T-cell (primary cell): ENCODE measurements around the gene SH3RF3. TPM values are rescaled to one million over a fixed set of nuclear protein-coding genes. Genes with fewer than 3 reads are reported as not detected.

Source experiments
- ATAC-seq, 4 experiments: fragments of 200-7000 bp in 3 of 4; fragments of 150-1000 bp in 1 of 4; cut with Tn5 transposase; replicated peaks in 1 of 4; 1 replicate in 3 of 4; 2 replicates in 1 of 4; pipeline ENCODE4 v1.10.0; 2021; ENCODE audit warnings: moderate library complexity in 3 of 4, mild to moderate bottlenecking in 2 of 4, moderate number of reproducible peaks in 1 of 4
- CTCF ChIA-PET, 2 donors: fragments of 300-600 bp; sonication (Branson Sonifier 250); formaldehyde crosslinking; loops; one replicate each; lab custom pipeline; 2022; ENCODE audit warnings: antibody characterized with exemption in 2 of 2; lab: Charles Lee
- POLR2A ChIA-PET, 2 donors: fragments of 300-600 bp; sonication (Branson Sonifier 250); formaldehyde crosslinking; loops; one replicate each; lab custom pipeline; 2022; ENCODE audit warnings: antibody characterized with exemption in 2 of 2; lab: Charles Lee
- DNase-seq, 35 experiments: peaks; one replicate each; pipeline versions ENCODE4 v3.0.0 to v3.0.0-alpha.2; 2013 to 2023
- H3K27ac ChIP-seq: one replicate; pipeline ENCODE4 v1.5.1; 2013; ENCODE audit warnings: low read length
- H3K27me3 ChIP-seq, 2 experiments: replicated peaks in 1 of 2; 1 replicate in 1 of 2; 2 replicates in 1 of 2; pipeline versions ENCODE4 v1.6.1 to v1.7.0; 2013; ENCODE audit warnings: low read length in 1 of 2, mixed read lengths in 1 of 2; ENCODE audit not compliant: control insufficient read depth in 2 of 2, insufficient read depth in 2 of 2; ENCODE audit errors: extremely low read depth in 1 of 2
- H3K36me3 ChIP-seq, 2 donors: 1 replicate in 1 of 2; 2 replicates in 1 of 2; pipeline versions ENCODE4 v1.6.1 to v1.7.0; 2013; ENCODE audit warnings: low read length in 1 of 2; ENCODE audit not compliant: control insufficient read depth in 2 of 2, insufficient read depth in 1 of 2; ENCODE audit errors: extremely low read depth in 1 of 2
- H3K4me1 ChIP-seq, 2 experiments: 1 replicate in 1 of 2; 2 replicates in 1 of 2; pipeline versions ENCODE4 v1.6.1 to v1.7.0; 2013; ENCODE audit warnings: low read length in 2 of 2, mixed read lengths in 1 of 2; ENCODE audit not compliant: insufficient read depth in 2 of 2, control insufficient read depth in 1 of 2; ENCODE audit errors: extremely low read depth in 1 of 2
- H3K4me3 ChIP-seq, 2 donors: 1 replicate in 1 of 2; 2 replicates in 1 of 2; pipeline versions ENCODE4 v1.5.1 to v1.7.0; 2013; ENCODE audit warnings: mild to moderate bottlenecking in 2 of 2, low read length in 1 of 2, moderate library complexity in 1 of 2; ENCODE audit not compliant: control insufficient read depth in 1 of 2; ENCODE audit errors: extremely low read depth in 1 of 2
- H3K9me3 ChIP-seq: 2 replicates; pipeline ENCODE4 v1.7.0; 2013
- H3K27ac Mint-ChIP-seq, 2 donors: one replicate each; pipeline ENCODE4 v1.8.0; 2020 to 2021; ENCODE audit warnings: mild to moderate bottlenecking in 2 of 2, mixed read lengths in 2 of 2
- H3K27me3 Mint-ChIP-seq, 2 donors: one replicate each; pipeline ENCODE4 v1.8.0; 2021 to 2022; ENCODE audit warnings: mixed read lengths in 2 of 2
- H3K36me3 Mint-ChIP-seq: one replicate; pipeline ENCODE4 v1.8.0; 2021; ENCODE audit warnings: mixed read lengths
- H3K4me1 Mint-ChIP-seq, 3 donors: one replicate each; pipeline ENCODE4 v1.8.0; 2020 to 2022; ENCODE audit warnings: mixed read lengths in 3 of 3, mild to moderate bottlenecking in 1 of 3
- H3K4me3 Mint-ChIP-seq, 3 donors: one replicate each; pipeline ENCODE4 v1.8.0; 2020 to 2022; ENCODE audit warnings: mild to moderate bottlenecking in 3 of 3, mixed read lengths in 3 of 3, moderate library complexity in 3 of 3
- H3K9me3 Mint-ChIP-seq, 3 donors: one replicate each; pipeline ENCODE4 v1.8.0; 2020 to 2022; ENCODE audit warnings: mixed read lengths in 3 of 3
- WGBS: methylation state at CpG from one replicate; pipeline ENCODE4 v1.1.5; 2013; ENCODE audit warnings: missing lambda C conversion rate; ENCODE audit not compliant: insufficient coverage; 5-methylcytosine and 5-hydroxymethylcytosine counted together
- total RNA-seq, 35 experiments: library from RNA in 6 of 35; stranded (reverse) in 6 of 35; fragments of 120-200 nt in 1 of 35; gene quantifications; one replicate each; pipeline versions ENCODE4 v1.2.1 to v1.2.4 and lab custom pipeline; 2013 to 2026

The SH3RF3 gene
- total RNA-seq, 5 donors from 2014 or later (not counting 1 experiment from before 2014, with no cell fraction given): 1.8 to 4.6 (median 3.6) TPM

DNA sequence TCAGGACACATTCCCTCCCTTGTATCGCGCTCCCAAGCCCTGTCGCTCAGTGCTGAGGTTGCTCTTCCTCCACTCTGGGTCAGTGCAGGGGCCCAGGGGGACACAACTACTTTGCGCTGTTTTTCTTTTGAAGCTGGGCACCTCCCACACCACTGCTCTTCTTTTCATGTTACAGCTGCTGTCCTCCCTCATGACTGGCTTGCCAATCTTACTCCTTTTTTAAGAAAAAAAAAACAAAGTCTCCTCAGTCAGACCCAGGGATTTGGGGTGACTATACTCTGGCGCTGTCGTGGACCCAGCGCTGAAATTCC, 264.6 kb downstream of the SH3RF3 start:
- Mint-ChIP-seq H3K27me3 (peaks cover 0 to 2% of the 10 kb centered on the region in 2 donors), H3K4me1 (peaks cover 5 to 26% (median 18%) of the 10 kb centered on the region in 3 donors), H3K9me3 (no peaks in the 10 kb centered on the region), H3K27ac (no peak overlapping the region), H3K36me3 (no peaks in the 10 kb centered on the region), H3K4me3 (no peak overlapping the region)
- CTCF ChIA-PET: no interaction called here
- ATAC-seq (no peak), DNase-seq (no peak)
- no peak overlapping the region for H3K4me3 ChIP-seq
- POLR2A ChIA-PET: no interaction called here
- peaks cover 15 to 16% of the 10 kb centered on the region in 2 experiments for H3K4me1 ChIP-seq
- H3K27me3 ChIP-seq: peaks cover 0 to 24% of the 10 kb centered on the region in 2 experiments
- no peak overlapping the region for H3K27ac ChIP-seq
- 100% methylated on average over 4 of the region's 7 CpGs for WGBS
- peaks cover 0 to 2% of the 10 kb centered on the region in 2 donors for H3K36me3 ChIP-seq
- no peaks in the 10 kb centered on the region for H3K9me3 ChIP-seq

DNA sequence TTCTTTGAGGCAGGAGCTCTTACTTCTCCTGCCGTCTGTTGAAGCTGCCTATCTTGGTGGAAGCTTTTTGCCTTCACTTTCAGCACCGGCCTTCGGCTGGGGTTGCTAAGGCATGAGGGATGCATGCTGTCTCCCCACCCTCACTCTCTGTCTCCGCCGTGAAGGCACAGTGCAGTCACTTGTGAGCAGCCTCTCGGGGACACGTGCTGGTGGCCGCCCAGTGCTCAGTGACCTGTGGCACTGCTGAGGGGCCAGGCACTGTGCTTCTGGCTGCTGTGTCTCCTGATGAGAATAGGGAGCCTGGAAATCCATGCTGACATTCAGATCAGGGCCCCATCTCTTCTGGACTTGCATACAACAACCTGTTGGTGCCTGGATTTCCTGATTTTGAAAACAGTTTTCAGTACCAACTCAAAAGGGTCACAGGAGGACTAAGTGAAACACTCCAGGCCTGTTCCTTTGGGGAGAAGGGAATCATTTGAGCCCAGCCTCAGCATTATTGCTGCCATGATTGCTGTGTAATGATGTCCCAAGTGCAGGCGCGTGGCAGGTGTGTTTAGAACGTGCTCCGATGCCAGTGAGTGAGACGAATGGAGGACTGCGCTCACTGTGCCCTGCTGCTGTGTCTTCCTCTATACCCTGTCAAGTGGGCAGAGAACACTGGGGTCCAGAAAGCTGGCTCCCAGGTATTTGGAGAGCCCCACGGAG, 266.6 kb downstream of the SH3RF3 start:
- Histone ChIP-seq H3K9me3 (no peaks in the 10 kb centered on the region), H3K27ac (no peak overlapping the region), H3K4me3 (no peak overlapping the region), H3K36me3 (peaks cover 0 to 2% of the 10 kb centered on the region in 2 donors), H3K4me1 (peaks cover 15 to 16% of the 10 kb centered on the region in 2 experiments), H3K27me3 (peaks cover 0 to 16% of the 10 kb centered on the region in 2 experiments)
- Mint-ChIP-seq H3K36me3 (no peaks in the 10 kb centered on the region), H3K9me3 (no peaks in the 10 kb centered on the region), H3K4me3 (no peak overlapping the region), H3K27ac (no peak overlapping the region), H3K27me3 (peaks cover 0 to 2% of the 10 kb centered on the region in 2 donors), H3K4me1 (peaks cover 5 to 26% (median 18%) of the 10 kb centered on the region in 3 donors)
- ChIA-PET POLR2A (no interaction called here), CTCF (no interaction called here)
- DNase-seq (no peak), ATAC-seq (no peak)
- 88% methylated on average over 14 of the region's 15 CpGs for WGBS

DNA sequence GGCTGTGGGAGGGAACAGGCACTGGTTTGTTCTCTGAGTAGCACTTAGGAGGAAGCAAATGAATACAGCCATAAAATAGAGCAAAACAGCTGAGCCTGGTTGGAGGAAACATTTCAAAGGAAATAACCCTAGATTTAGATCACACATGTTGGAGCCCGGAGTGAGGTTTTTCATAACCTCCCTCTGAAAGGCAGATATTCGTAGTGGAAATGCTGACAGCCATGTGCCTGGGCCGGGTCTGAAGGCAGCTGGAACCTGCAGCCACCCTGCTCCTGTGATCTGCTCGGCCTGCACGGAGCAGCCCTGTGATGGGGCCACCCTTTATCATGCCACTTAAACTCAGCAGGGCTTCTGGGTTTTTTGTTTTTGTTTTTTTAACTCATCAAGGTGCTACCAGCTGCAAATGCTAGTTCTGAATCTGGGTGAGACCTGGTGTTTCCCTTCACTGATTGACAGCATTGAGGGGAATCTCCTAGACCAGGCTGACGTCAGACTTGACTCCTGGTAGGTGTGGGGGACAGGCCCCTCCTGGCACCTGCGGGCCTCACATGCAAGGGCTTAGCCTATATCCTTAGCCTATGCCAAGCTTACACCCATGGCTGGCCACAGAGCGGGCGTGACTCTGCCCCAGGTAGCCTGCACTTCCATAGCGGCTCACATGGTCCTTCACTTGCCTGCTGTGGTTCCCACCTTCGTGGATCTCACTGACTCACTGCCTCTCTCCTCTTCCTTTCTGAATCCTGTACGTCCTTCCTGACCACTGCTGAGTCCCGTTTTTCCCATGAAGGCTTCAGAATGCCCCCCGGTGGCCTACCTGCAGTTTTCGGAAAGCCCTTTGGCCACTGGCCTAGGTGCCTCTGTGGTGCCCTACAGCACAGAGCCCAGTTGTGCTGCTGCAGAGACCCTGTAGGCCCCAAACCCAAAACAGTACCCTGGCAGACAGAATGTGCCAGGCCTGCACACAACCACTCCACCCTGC, 267.5 kb downstream of the SH3RF3 start:
- H3K4me1 ChIP-seq: peaks cover 15 to 16% of the 10 kb centered on the region in 2 experiments
- CTCF ChIA-PET: no interaction called here
- 84% methylated on average over 10 of the region's 15 CpGs for WGBS
- no peak overlapping the region for H3K4me3 ChIP-seq
- H3K4me1 Mint-ChIP-seq: peaks cover 5 to 26% (median 18%) of the 10 kb centered on the region in 3 donors
- H3K9me3 ChIP-seq: no peaks in the 10 kb centered on the region
- no peak overlapping the region for H3K27ac ChIP-seq
- no peak overlapping the region for H3K27ac Mint-ChIP-seq
- H3K36me3 ChIP-seq: peaks cover 0 to 2% of the 10 kb centered on the region in 2 donors
- H3K36me3 Mint-ChIP-seq: no peaks in the 10 kb centered on the region
- peaks cover 0 to 13% of the 10 kb centered on the region in 2 experiments for H3K27me3 ChIP-seq
- no peaks in the 10 kb centered on the region for H3K9me3 Mint-ChIP-seq
- peaks cover 0 to 2% of the 10 kb centered on the region in 2 donors for H3K27me3 Mint-ChIP-seq
- DNase-seq: peak in 1 of 35 experiments; percentile 16
- POLR2A ChIA-PET: no interaction called here
- H3K4me3 Mint-ChIP-seq: no peak overlapping the region
- ATAC-seq: peak in 1 of 4 experiments; percentile 69

DNA sequence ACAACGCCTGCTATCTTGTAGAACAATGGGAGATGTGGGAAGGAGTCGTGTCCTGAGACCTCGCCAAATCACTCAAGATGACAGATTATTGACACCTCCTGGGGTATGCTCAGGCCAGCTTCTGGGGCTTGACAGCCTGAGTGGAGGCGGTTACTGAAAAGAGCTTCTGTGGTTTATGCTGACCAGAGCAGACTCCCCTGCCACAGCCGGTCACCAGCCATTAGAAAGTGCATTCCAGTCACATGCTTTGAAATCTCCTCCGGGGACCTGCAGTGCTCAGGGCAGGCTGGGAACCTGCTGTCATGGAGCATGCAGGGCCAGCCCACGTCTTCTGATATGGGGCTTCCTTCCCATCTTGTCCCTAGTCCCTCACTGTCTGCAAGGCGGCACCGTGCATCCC, 268.9 kb downstream of the SH3RF3 start:
- no peak overlapping the region for H3K4me3 ChIP-seq
- no peaks in the 10 kb centered on the region for H3K9me3 ChIP-seq
- Mint-ChIP-seq H3K9me3 (no peaks in the 10 kb centered on the region), H3K36me3 (no peaks in the 10 kb centered on the region), H3K27me3 (peaks cover 0 to 2% of the 10 kb centered on the region in 2 donors), H3K4me1 (peaks cover 5 to 29% (median 18%) of the 10 kb centered on the region in 3 donors), H3K4me3 (no peak overlapping the region), H3K27ac (no peak overlapping the region)
- POLR2A ChIA-PET: no interaction called here
- peaks cover 15 to 16% of the 10 kb centered on the region in 2 experiments for H3K4me1 ChIP-seq
- ATAC-seq (no peak), DNase-seq (no peak)
- H3K27ac ChIP-seq: no peak overlapping the region
- H3K36me3 ChIP-seq: peaks cover 0 to 2% of the 10 kb centered on the region in 2 donors
- H3K27me3 ChIP-seq: peaks cover 0 to 13% of the 10 kb centered on the region in 2 experiments
- CTCF ChIA-PET: no interaction called here
- WGBS: 91% methylated on average over 6 of the region's 9 CpGs

GRCh38 chr2:109398366-109399015, 269.5 kb downstream of the SH3RF3 start:
- H3K27me3 ChIP-seq: peaks cover 0 to 13% of the 10 kb centered on the region in 2 experiments
- POLR2A ChIA-PET: no interaction called here
- H3K36me3 ChIP-seq: no peaks in the 10 kb centered on the region
- DNase-seq (no peak), ATAC-seq (no peak)
- H3K9me3 Mint-ChIP-seq: no peaks in the 10 kb centered on the region
- H3K27me3 Mint-ChIP-seq: peaks cover 0 to 2% of the 10 kb centered on the region in 2 donors
- no peak overlapping the region for H3K4me3 ChIP-seq
- no peak overlapping the region for H3K27ac ChIP-seq
- peaks cover 15 to 16% of the 10 kb centered on the region in 2 experiments for H3K4me1 ChIP-seq
- H3K4me3 Mint-ChIP-seq: no peak overlapping the region
- CTCF ChIA-PET: no interaction called here
- H3K9me3 ChIP-seq: no peaks in the 10 kb centered on the region
- H3K36me3 Mint-ChIP-seq: no peaks in the 10 kb centered on the region
- H3K27ac Mint-ChIP-seq: no peak overlapping the region
- 93% methylated on average over 19 of the region's 22 CpGs for WGBS
- H3K4me1 Mint-ChIP-seq: peaks cover 8 to 35% (median 18%) of the 10 kb centered on the region in 3 donors

GRCh38 chr2:109399066-109399465, 270.1 kb downstream of the SH3RF3 start:
- no peak overlapping the region for H3K27ac Mint-ChIP-seq
- no peak overlapping the region for H3K4me3 Mint-ChIP-seq
- Histone ChIP-seq H3K4me3 (no peak overlapping the region), H3K9me3 (no peaks in the 10 kb centered on the region), H3K36me3 (no peaks in the 10 kb centered on the region), H3K27me3 (peaks cover 0 to 13% of the 10 kb centered on the region in 2 experiments), H3K27ac (no peak overlapping the region), H3K4me1 (peaks cover 15 to 16% of the 10 kb centered on the region in 2 experiments)
- H3K4me1 Mint-ChIP-seq: peaks cover 8 to 38% (median 18%) of the 10 kb centered on the region in 3 donors
- DNase-seq (no peak), ATAC-seq (no peak)
- ChIA-PET CTCF (no interaction called here), POLR2A (no interaction called here)
- H3K36me3 Mint-ChIP-seq: no peaks in the 10 kb centered on the region
- no peaks in the 10 kb centered on the region for H3K9me3 Mint-ChIP-seq
- WGBS: 82% methylated on average over 3 of the region's 6 CpGs
- peaks cover 0 to 2% of the 10 kb centered on the region in 2 donors for H3K27me3 Mint-ChIP-seq
